Measurements from ENCODE around the gene CCDC74B.
A peak's percentile ranks its signal among the peaks of the same experiment; 100 is the strongest.
"Not testable (repeated sequence)": the region's sequence is repeated elsewhere in the genome, so short reads cannot be mapped to it uniquely, and the experiment has no call there.

CCDC74B gene

DNA sequence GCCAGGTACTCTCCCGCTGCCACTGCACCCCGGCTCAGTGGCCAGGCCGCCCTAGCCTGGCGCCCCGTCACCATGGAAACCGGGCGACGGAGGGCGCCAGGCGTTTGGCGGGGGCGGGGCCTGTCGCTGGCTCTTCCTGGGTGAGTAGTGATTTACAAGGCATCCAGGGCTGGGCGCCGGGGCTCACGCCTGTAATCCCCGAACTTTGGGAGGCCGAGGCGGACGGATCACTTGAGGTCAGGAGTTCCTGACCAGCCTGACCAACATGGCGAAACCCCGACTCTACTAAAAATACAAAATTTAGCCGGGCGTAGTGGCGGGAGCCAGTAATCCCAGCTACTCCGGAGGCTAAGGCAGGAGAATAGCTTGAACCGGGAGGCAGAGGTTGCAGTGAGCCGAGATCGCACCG lies at the start of gene CCDC74B:
Gene CCDC74B (minus strand): TSS at position 107 of the 409 bp plus-strand sequence. CDS start 116 bp downstream, outside the sequence.
- peak; percentile 5 to 58 for DNase-seq

DNA sequence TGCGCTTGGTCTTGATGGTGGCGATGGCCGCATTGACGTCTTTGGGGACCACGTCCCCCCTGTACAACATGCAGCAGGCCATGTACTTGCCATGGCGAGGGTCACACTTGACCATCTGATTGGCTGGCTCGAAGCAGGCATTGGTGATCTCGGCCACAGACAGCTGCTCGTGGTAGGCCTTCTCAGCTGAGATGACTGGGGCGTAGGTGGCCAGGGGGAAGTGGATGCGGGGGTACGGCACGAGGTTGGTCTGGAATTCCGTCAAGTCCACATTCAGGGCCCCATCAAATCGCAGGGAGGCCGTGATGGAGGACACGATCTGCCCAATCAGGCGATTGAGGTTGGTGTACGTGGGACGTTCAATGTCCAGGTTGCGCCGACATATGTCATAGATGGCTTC lies 48.9 kb upstream of the CCDC74B start:
- DNase-seq = not testable (repeated sequence)

DNA sequence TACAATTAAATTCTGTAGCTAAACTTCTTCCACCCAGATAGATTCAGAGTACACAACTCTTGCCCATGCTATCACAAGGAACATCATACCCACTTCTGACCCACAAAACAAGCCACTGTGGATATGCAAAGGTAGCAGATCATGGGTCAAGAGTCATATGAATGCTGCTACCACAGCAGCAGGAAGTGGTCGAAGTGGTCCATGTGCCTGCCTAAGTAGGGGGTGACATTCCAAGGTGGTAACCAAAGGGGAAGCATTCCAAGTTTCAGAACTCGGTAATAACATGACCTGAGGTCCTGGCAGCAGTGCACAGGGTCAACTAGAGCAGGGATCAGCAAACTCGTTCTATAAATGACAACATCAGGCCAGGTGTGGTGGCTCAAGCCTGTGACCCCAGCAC lies 47.5 kb upstream of the CCDC74B start:
- DNase-seq = not testable (repeated sequence)

DNA sequence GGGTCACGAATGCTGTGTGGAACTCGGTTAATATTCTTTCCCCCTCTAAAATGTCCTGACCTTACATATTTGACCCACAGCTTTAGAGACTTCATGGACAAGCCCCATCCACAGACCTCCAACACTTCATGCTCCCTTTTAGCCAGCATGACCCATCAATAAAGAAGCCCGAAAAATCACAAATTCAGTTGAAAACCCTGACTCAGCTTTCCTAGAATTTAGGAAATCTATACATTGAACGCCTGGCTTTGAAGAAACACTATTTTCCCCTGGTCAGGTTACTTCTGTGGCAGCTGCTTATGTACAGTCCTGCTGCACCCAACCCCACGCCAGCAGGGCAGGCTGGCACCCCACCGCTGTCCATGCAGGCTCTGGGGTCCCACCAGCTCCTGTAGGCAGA lies 46.4 kb upstream of the CCDC74B start:
- not testable (repeated sequence) for DNase-seq

- no peak for DNase-seq
Observed at GRCh38 chr2:130190237-130190636, 45.3 kb upstream of the CCDC74B start.

GRCh38 chr2:130188958-130189357 lies 44.0 kb upstream of the CCDC74B start:
- DNase-seq = not testable (repeated sequence)

DNA sequence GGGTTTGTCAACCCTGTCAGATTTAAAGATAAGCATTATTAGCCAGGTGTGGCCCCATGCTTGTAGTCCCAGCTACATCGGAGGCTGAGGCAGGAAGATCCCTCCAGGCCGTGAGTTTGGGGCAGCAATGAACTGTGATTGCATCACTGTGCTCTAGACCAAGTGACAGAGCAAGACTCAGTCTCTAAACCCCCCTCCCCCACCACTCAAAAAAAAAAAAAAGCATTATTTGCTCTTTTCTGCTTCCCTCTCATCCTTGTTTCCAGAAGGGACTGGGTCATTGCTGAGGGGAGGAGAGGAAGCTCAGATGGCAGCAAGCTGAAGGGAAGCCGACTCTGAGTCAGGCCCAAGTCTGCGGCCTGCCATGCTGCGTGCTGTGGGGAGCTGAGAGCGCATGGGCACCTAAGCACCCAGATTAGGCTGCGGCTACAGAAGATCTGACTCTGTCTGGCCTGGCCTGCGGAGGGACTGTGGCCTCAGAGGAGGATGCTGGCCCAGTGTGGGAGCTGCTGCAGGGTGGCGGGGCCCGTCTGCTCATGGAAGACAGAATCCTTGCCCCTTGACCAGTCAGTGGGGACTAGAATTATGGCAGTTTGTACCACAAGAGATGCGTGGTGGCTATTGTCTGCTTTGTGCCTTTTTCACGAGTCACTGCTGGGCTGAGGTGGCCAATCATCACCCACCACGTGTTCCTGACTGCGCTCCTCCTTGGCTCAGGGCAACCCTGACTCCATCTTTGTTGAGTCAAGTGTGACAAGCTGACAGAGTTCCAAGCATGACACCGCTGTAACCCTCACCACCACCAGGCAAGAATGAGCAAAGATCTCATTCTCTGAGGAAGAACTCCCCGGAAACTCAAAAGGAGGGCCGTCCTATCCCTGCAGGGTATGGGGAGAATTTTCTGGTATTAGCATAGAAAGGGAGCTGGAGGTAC lies 43.2 kb upstream of the CCDC74B start:
- DNase-seq = not testable (repeated sequence)

DNA sequence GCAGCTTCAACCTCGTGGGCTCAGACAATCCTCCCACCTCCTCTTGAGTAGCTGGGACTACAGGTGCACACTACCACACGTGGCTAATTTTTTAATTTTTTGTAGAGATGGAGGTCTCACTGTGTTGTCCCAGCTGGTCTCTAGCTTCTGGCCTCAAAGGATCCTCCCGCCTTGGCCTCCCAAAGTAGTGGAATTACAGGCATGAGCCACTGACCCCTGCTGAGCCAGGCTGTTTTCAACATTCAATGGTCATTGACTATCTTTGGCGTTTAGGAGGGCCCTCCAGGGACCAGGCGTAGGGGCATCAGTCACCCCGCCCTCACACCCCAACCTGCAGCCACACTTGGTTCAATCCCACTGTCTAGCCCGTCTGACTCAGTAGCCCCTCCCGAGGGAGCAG lies 42.4 kb upstream of the CCDC74B start:
- no peak for DNase-seq

GRCh38 chr2:130186391-130186790 lies 41.5 kb upstream of the CCDC74B start:
- DNase-seq = no peak

DNA sequence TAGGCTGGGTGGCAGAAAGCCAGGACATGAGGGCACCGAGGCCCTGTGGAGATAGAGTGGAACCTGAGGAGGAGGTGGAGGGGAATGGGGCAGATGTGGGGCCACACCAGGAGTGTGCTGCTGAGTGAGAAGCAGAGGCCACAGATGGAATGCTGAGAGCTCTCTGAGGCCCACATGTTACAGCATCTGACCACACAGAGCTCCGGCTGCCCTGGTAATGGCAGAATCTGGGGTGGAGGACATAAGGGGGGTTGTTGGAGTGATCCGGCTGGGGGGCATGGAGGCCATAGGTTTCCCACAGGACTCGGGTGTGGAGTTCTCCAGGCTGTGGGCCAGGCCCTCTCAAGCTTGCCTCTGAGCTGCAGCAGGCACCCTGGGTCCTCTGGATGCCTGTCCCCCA lies 41.0 kb upstream of the CCDC74B start:
- no peak for DNase-seq

DNA sequence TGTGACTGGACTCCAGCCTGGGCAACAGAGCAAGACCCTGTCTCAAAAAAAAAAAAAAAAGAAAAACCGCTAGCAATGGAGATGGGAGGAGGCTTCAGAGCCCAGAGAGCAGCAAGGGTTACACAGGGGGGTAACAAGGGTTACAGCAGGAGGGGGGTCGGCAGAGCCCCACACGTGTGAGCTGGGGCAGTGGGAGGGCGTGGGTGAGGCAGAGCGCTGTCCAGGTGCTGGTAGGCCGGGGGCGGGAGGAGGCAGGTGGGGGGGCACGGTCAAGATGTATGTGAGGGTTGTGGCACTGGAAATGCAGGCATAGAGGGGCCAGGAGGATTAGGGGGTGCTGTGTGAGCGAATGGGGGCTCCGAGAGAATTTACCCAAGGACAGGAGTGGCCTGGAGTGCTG lies 40.5 kb upstream of the CCDC74B start:
- DNase-seq = no peak

DNA sequence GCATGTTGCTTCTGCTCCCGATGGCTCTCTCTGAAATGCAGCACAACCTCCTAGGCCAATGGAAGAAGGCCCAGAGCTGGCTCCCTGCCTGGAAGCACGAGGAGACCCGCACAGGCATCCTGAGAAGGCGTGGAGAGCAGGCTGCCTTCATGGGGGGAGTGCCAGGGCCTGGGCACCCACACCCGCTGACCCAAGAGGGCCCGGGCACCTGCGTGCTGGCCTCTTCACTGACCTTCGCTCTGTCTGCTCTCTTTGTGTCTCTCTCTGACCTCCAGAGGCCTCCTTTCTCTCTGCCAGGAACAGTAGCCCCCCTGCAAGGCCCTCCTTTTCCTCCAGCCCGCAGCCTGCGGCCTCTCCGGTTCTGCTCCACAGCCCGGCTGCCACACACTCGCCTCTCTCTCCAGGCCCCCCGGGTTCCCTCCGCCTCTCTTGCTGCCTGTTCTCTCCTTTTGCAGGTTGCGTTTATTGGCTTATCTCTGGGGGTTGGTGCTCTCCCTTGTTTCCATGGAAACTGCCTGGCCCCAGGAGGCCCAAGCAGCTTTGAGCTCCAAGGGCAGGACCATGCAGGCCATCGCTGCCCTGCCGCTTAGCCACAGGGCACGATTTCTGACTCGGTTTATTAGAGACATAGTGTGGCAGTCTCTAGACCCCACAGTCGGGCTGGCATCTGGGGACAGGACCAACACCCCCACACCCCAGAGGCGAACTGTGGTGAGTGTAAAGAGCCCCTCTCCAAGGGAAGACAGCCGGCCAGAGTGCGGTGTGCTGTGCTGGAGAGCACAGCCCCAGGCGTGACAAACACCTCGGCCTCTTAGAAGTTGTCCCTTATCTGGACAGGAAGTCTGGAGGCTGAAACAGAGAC lies 38.8 kb upstream of the CCDC74B start:
- no peak for DNase-seq

GRCh38 chr2:130182826-130183511 lies 38.1 kb upstream of the CCDC74B start:
- DNase-seq = not testable (repeated sequence)

DNA sequence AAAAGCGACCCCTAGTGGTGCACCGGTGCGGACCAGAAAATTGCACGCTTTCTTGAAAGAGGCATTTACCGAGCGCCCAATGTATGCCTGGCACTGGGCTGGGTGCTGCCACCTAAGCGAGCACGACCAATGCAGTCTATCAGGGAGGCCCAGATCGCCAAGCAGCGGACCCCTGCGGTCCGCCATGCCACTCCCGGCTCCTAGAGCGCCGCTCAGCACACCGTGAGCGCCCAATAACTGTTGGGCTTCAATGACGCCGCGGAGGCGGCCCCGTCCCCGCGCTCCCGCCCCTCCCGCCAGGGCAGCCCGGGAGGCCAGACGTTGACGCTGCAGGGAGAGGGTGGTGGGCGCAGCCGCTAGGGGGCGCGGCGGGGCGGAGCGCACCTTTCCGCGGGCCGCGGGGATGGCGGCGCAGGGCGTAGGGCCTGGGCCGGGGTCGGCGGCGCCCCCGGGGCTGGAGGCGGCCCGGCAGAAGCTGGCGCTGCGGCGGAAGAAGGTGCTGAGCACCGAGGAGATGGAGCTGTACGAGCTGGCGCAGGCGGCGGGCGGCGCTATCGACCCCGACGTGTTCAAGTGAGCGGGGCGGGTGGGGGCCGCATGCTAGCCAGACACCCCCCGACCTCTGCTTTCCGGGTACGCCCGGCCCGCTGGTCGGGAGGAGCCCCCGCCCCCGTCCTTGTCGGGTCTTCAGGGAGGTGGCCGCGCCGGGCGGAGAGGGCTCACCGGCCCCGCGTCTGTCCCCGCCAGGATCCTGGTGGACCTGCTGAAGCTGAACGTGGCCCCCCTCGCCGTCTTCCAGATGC lies 37.2 kb upstream of the CCDC74B start, which contains the start of gene MZT2B:
Gene MZT2B (plus strand): TSS at position 383 of the 803 bp plus-strand sequence. CDS start 21 bp downstream, at position 404.
- DNase-seq = peak; percentile 56 to 81

- DNase-seq = peak; percentile 91 to 93
Observed at GRCh38 chr2:130181325-130181879, 36.5 kb upstream of the CCDC74B start, which contains the start of gene SMPD4. Gene SMPD4, minus strand, starts transcription at chr2:130181602. Its CDS starts 5,010 bp downstream, at chr2:130176592.

- not testable (repeated sequence) for DNase-seq
Observed at GRCh38 chr2:130180404-130181324, 35.8 kb upstream of the CCDC74B start.

DNA sequence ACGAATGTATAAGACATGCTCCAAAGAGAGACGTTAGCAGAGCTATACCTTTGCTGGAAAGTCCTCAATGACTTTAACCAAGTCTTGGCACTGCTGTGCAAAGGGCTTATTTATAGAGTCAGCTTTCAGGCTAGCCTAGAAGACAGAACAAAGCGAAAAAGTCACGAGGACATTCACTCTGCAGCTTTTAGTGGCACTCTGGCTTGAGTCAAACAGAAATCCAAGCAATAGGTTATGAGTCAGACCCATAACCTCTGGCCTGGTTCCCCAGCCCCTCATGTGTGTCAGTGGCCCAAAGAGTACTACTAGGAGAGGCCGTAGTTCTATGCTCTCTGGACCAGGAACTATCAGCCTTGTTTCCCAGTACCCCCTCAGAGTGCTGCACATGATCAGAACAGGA lies 30.0 kb upstream of the CCDC74B start:
- not testable (repeated sequence) for DNase-seq

- no peak for DNase-seq
Observed at GRCh38 chr2:130169896-130170295, 25.0 kb upstream of the CCDC74B start.

GRCh38 chr2:130169163-130169562 lies 24.3 kb upstream of the CCDC74B start:
- DNase-seq = not testable (repeated sequence)

- DNase-seq = not testable (repeated sequence)
Observed at GRCh38 chr2:130166611-130167010, 21.7 kb upstream of the CCDC74B start.

Measured in NCI-H524 (cell line).